Measurements from ENCODE around the gene C11orf91. TPM values are rescaled to one million over a fixed set of nuclear protein-coding genes. Genes with fewer than 3 reads are reported as not detected.

C11orf91 gene
- 0.49 to 1.2 TPM (median 1.1 TPM) in 5 replicates for total RNA-seq (2022; extraction: Qiagen RNA extraction)

DNA sequence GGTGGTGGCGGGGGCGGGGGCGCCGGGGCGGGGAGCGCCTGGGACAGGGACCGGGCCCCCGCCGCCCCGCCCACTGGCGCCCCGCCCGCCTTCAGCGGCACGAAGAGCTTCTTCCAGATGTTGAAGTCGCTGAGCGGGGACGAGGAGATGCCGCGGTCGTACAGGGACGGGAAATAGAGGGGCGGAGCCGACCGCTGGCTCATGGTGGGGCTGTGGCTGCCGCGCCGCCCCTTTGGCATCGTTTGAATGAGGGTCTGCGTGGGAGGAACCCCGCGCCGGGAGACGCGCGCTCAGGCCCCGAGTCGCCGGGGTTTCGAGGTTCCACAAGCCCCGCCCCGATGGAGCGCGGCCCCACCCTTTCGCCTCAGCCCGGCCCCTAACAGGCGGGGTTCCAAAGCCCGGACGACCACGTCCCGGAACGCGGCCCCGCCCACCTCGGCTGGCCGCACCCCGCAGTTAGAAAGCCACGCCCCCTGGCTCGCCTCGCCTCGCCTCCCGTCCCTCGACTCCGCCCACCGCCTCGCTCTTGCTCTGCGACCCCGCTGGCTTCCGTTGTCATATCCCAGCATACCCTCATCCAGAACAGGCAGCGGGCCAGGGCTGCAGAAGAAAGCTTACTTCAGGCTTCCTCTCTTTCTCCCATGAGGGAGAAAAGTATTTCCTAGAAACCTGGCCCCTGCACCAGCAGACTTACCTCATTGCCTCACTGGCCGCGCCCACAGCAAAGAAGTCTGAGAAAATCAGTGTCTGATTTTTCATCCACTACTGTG lies at the start of gene C11orf91:
Gene C11orf91 (minus strand): TSS at position 325 of the 770 bp plus-strand sequence. CDS start 86 bp downstream, at position 239.

GRCh38 chr11:33736148-33736812 lies 35.7 kb upstream of the C11orf91 start, which contains the start of gene CD59:
CD59 (minus strand) TSS chr11:33736423; CDS start chr11:33722445, 13,978 bp downstream.

Other genes starting within 250 kb of the C11orf91 start
- 836 to 1,023 TPM (median 994 TPM) in 5 replicates for gene CD59, start 35.6 kb upstream of the C11orf91 start, total RNA-seq (2022; extraction: Qiagen RNA extraction)
- 22.1 to 30.5 TPM (median 26.5 TPM) in 5 replicates for gene FBXO3, start 73.7 kb upstream of the C11orf91 start, total RNA-seq (2022; extraction: Qiagen RNA extraction)
- gene LMO2, start 191.2 kb upstream of the C11orf91 start, total RNA-seq (2022; extraction: Qiagen RNA extraction) = 0.37 to 0.78 TPM (median 0.58 TPM) in 5 replicates